Suprapubic skin (tissue), 3 donors: ENCODE measurements around the gene PGLYRP4.

ENCODE experiments used
- CTCF ChIP-seq, 2 donors: fragments of 200-600 bp in 1 of 2; fragments of 450-650 bp in 1 of 2; sonication (generic) in 1 of 2; IDR thresholded peaks; one replicate each; pipeline ENCODE4 v1.5.1; 2016 to 2019; ENCODE audit warnings: antibody characterized with exemption in 2 of 2, mild to moderate bottlenecking in 1 of 2, moderate library complexity in 1 of 2
- POLR2A ChIP-seq, 2 donors: fragments of 450-650 bp; IDR thresholded peaks; one replicate each; pipeline ENCODE4 v1.6.1; 2017; ENCODE audit warnings: antibody characterized with exemption in 2 of 2, mild to moderate bottlenecking in 2 of 2, moderate library complexity in 2 of 2

- TF ChIP-seq CTCF (IDR thresholded peaks at IDR 0.05) (no peak), POLR2A (IDR thresholded peaks at IDR 0.05) (no peak)
Measured at GRCh38 chr1:153361480-153362109, 13.0 kb upstream of the PGLYRP4 start.
